Measurements from ENCODE around the gene MT1X. TPM values are rescaled to one million over a fixed set of nuclear protein-coding genes. Genes with fewer than 3 reads are reported as not detected.

Gene MT1X
- total RNA-seq, 1 donor from 2014 or later, result 111 TPM

DNA sequence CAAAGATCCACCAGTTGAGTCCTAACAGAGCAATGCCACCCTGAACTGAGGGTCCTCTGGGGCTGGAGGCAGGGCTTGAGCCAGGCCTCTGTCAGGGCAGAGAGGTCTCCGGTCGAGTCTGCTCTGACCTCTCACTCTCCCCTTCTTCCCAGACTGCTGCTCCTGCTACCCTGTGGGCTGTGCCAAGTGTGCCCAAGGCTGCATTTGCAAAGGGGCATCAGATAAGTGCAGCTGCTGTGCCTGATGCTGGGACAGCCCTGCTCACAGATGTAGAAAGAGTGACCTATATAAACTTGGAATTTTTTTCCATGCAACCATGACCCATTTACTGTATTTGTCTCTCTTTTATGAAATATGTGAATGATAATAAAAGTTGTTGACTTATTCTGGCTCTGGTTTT, 33.0 kb upstream of the MT1X start:
- ATAC-seq (no peak), DNase-seq (no peak)
- H3K27me3 ChIP-seq, result peaks cover 26% of the 10 kb centered on the region
- no peaks in the 10 kb centered on the region for H3K36me3 ChIP-seq
- TF ChIP-seq, protein P1, sequence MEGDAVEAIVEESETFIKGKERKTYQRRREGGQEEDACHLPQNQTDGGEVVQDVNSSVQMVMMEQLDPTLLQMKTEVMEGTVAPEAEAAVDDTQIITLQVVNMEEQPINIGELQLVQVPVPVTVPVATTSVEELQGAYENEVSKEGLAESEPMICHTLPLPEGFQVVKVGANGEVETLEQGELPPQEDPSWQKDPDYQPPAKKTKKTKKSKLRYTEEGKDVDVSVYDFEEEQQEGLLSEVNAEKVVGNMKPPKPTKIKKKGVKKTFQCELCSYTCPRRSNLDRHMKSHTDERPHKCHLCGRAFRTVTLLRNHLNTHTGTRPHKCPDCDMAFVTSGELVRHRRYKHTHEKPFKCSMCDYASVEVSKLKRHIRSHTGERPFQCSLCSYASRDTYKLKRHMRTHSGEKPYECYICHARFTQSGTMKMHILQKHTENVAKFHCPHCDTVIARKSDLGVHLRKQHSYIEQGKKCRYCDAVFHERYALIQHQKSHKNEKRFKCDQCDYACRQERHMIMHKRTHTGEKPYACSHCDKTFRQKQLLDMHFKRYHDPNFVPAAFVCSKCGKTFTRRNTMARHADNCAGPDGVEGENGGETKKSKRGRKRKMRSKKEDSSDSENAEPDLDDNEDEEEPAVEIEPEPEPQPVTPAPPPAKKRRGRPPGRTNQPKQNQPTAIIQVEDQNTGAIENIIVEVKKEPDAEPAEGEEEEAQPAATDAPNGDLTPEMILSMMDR (IDR thresholded peaks at IDR 0.05), result no peak
- no peaks in the 10 kb centered on the region for H3K9me3 ChIP-seq
- no peaks in the 10 kb centered on the region for H3K4me1 ChIP-seq
- no peak overlapping the region for H3K4me3 ChIP-seq
- no peak overlapping the region for H3K27ac ChIP-seq
- intact Hi-C loops (cut with DNase I), result no loop called here

DNA sequence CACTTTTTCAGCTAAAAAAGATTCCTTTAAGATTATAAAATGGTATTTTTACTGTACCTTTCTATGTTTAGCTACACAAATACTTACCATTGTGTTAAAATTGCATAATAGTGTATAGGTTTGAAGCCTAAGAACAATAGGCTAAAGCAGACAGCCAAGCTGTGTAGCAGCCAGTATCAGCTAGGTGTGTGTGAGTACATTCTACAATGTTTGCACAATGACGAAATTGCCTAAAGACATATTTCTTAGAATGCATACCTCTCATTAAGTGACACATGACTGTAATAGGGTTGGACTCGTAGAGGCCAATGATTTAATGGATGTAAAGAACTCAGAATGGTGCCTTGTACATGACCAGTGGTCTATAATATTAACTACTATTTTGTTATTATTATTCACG, 32.5 kb upstream of the MT1X start:
- no peak overlapping the region for H3K4me3 ChIP-seq
- TF ChIP-seq, protein P1 (IDR thresholded peaks at IDR 0.05), result no peak
- H3K27ac ChIP-seq, result no peak overlapping the region
- no peaks in the 10 kb centered on the region for H3K36me3 ChIP-seq
- DNase-seq (no peak), ATAC-seq (no peak)
- no peaks in the 10 kb centered on the region for H3K4me1 ChIP-seq
- intact Hi-C loops (cut with DNase I), result no loop called here
- peaks cover 26% of the 10 kb centered on the region for H3K27me3 ChIP-seq
- H3K9me3 ChIP-seq, result no peaks in the 10 kb centered on the region

DNA sequence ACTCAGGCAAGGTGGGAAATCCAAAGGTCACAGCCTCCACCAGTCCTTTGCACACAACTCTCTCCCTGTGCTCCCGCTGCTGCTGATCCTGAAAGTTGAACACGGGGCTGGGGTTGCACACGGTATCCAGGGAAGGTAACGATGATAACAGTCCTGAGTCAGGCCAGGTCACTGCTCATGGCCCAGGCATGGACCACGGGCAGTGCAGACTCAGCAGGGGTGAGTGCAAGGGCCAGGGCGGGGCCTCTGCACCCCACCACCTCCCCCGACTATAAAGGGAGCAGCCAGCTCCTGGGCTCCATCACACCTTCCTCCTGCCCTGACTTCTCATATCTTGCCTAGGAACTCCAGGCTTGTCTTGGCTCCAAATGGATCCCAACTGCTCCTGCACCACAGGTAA, 30.7 kb upstream of the MT1X start, which contains the start of gene MT1B:
Gene MT1B (plus strand): TSS at position 301 of the 400 bp plus-strand sequence. CDS start 68 bp downstream, at position 369.
- no peak within 1 kb of the TSS for H3K27ac ChIP-seq
- no peak within 1 kb of the TSS for H3K4me3 ChIP-seq
- DNase-seq (no peak), ATAC-seq (peak; percentile 17)
- H3K9me3 ChIP-seq, result no peaks in the 10 kb centered on the region
- H3K36me3 ChIP-seq, result no peaks in the 10 kb centered on the region
- intact Hi-C loops (cut with DNase I), result no loop called here
- TF ChIP-seq, protein P1 (IDR thresholded peaks at IDR 0.05), result no peak
- H3K27me3 ChIP-seq, result peaks cover 25% of the 10 kb centered on the region
- H3K4me1 ChIP-seq, result no peaks in the 10 kb centered on the region

DNA sequence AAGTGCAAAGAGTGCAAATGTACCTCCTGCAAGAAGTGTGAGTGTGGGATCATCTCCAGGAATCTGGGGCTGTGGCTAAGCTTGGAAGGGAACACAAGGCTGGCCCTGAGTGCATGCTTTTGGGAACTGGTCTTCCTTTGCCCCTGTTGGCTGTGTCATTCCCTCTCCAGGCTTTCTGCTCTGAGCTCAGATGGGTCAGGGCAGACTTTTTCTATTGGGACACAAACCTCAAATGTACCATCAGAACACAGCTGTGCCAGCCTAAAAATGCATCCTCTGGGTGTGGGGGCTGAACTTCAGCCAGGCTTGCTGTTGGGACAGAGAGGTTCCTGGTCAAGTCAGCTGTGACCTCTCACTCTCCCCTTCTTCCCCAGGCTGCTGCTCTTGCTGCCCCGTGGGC, 29.7 kb upstream of the MT1X start:
- intact Hi-C loops (cut with DNase I), result no loop called here
- H3K36me3 ChIP-seq, result no peaks in the 10 kb centered on the region
- no peaks in the 10 kb centered on the region for H3K4me1 ChIP-seq
- peaks cover 16% of the 10 kb centered on the region for H3K27me3 ChIP-seq
- TF ChIP-seq, protein P1 (IDR thresholded peaks at IDR 0.05), result no peak
- H3K27ac ChIP-seq, result no peak overlapping the region
- no peak for DNase-seq
- H3K9me3 ChIP-seq, result no peaks in the 10 kb centered on the region
- ATAC-seq, result no peak
- H3K4me3 ChIP-seq, result no peak overlapping the region

DNA sequence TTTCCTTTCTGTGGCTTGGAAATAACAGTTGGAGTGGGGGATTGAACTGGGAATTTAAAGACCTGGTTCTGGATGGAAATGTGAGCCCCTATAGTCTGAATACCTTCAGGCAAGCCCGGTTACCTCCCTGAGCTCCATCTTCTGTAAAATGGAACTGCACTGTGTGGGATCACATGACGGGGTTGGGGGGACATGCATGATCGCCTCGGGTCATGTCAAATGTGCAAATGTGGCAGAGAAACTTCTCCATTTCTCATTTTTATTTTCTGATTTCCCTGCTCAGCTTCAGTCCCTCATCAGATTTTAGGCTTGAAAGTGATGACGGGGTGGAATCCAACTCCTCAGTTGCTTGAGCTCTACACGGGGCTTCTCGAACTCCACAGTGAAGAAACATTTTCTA, 29.1 kb upstream of the MT1X start:
- peaks cover 10% of the 10 kb centered on the region for H3K27me3 ChIP-seq
- TF ChIP-seq, protein P1 (IDR thresholded peaks at IDR 0.05), result no peak
- DNase-seq (no peak), ATAC-seq (no peak)
- H3K4me3 ChIP-seq, result no peak overlapping the region
- H3K27ac ChIP-seq, result no peak overlapping the region
- intact Hi-C loops (cut with DNase I), result no loop called here
- H3K9me3 ChIP-seq, result no peaks in the 10 kb centered on the region
- H3K36me3 ChIP-seq, result no peaks in the 10 kb centered on the region
- H3K4me1 ChIP-seq, result peaks cover 5% of the 10 kb centered on the region
